BE2C (cell line): Measurements from ENCODE around the gene RBM33.

ENCODE experiments used
- DNase-seq: peaks from one replicate; pipeline ENCODE4 v3.0.0-alpha.2; 2020
- H3K27me3 ChIP-seq: fragments of 250-450 bp; sonication (Bioruptor Pico); 2 replicates; pipeline ENCODE4 v1.5.1; 2020; ENCODE audit warnings: mild to moderate bottlenecking
- H3K36me3 ChIP-seq: fragments of 250-450 bp; sonication (Bioruptor Pico); 2 replicates; pipeline ENCODE4 v1.5.1; 2020; ENCODE audit warnings: mild to moderate bottlenecking
- H3K4me1 ChIP-seq: fragments of 250-450 bp; sonication (Bioruptor Pico); 2 replicates; pipeline ENCODE4 v1.5.1; 2020
- H3K4me3 ChIP-seq: 2 replicates; pipeline ENCODE4 v1.5.1; 2011; ENCODE audit warnings: low read depth, low read length
- H3K9me3 ChIP-seq: fragments of 250-450 bp; sonication (Bioruptor Pico); 2 replicates; pipeline ENCODE4 v1.5.1; 2020
- CTCF ChIP-seq: IDR thresholded peaks from 2 replicates; pipeline ENCODE4 v1.5.1; 2012; ENCODE audit warnings: mild to moderate bottlenecking, low read depth, low read length

Gene RBM33

DNA sequence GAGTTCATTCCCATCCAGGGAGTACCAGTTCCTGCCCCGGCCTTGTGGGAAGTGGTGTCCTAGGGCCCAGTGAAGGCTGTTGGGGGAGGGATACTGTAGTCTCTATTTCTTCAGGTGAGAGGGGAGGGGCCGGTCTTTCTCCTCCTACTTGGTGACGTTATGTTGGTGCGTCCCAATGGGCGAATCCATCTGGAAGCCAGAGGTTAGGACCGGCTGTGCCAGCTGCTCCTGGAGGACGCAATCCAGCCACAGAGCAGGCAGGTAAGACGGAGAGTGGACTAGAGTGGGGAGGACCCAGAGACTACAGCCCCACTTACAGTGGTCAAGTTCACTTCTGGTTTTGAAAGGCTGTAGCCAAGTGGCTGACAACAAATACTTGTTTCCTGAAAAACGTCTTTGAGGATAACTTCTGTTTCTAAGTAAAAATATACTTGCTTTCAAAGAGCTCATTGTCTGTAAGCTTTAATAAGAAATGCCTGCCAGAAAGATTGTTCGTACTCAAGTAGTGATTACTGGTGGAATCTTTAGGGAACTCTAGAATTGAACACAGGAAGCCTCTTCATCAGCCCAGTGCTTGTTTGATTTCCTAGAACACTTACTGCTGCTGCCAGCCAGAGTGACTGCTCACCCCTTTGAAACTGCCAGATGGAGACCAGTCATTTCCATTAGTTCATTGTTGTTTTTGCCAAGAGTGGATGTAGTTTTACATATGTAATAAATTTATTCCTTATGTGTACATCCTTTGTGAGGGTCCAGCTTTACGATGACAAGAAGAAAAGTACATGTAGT, 25.4 kb downstream of the RBM33 start:
- H3K4me1 ChIP-seq: no peaks in the 10 kb centered on the region
- no peak for TF ChIP-seq CTCF
- no peaks in the 10 kb centered on the region for H3K9me3 ChIP-seq
- H3K4me3 ChIP-seq: no peak overlapping the region
- no peaks in the 10 kb centered on the region for H3K27me3 ChIP-seq
- H3K36me3 ChIP-seq: peaks cover 15% of the 10 kb centered on the region
- DNase-seq: no peak

DNA sequence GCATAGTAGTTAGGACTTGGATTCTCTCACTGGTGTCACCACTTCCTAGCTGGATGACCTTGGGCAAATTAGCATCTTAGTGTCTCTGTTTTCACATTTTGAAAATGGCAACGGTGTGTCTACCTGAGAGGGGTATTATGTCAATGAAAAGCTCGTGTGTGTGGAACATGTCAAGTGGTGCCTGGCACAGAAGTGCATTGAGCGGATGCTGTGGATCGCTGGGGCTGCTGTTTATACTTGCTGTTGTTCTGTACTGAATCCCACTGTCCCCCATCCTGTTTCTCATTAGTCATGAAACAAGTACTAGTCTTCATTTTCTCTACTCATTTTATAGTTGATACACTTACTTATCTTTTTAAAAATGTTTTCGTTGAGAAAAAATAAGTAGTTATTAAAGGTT, 26.1 kb downstream of the RBM33 start:
- peaks cover 10% of the 10 kb centered on the region for H3K36me3 ChIP-seq
- no peaks in the 10 kb centered on the region for H3K9me3 ChIP-seq
- no peak overlapping the region for H3K4me3 ChIP-seq
- DNase-seq: no peak
- H3K27me3 ChIP-seq: no peaks in the 10 kb centered on the region
- no peak for TF ChIP-seq CTCF
- H3K4me1 ChIP-seq: no peaks in the 10 kb centered on the region

GRCh38 chr7:155674556-155674955, 30.1 kb downstream of the RBM33 start:
- Histone ChIP-seq H3K27me3 (no peaks in the 10 kb centered on the region), H3K36me3 (no peaks in the 10 kb centered on the region), H3K4me3 (no peak overlapping the region), H3K9me3 (no peaks in the 10 kb centered on the region), H3K4me1 (no peaks in the 10 kb centered on the region)
- DNase-seq: no peak
- no peak for TF ChIP-seq CTCF

DNA sequence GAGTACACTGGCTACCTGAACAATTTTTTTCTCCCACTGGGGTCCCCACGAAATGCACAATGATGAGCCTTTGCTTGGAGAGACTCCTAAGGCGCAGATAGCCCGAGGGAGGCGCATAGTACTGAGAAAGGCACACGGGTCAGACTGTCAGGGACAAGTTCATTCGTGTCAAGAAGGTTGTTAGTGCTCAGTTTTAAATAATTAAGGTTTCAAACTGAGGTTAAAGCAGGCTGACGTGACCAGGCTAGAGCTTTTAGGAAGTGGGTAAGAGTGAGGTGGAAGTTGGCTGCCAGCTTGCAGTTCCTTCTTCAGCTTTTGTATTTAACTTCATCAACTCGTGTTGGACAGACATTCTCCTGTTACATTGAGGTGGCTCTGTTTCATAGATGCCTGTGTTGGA, 31.6 kb downstream of the RBM33 start:
- no peak for TF ChIP-seq CTCF
- H3K4me1 ChIP-seq: peaks cover 6% of the 10 kb centered on the region
- no peaks in the 10 kb centered on the region for H3K27me3 ChIP-seq
- peaks cover 6% of the 10 kb centered on the region for H3K36me3 ChIP-seq
- no peaks in the 10 kb centered on the region for H3K9me3 ChIP-seq
- no peak overlapping the region for H3K4me3 ChIP-seq
- DNase-seq: no peak

GRCh38 chr7:155677688-155678087, 33.2 kb downstream of the RBM33 start:
- Histone ChIP-seq H3K4me3 (no peak overlapping the region), H3K27me3 (no peaks in the 10 kb centered on the region), H3K36me3 (peaks cover 17% of the 10 kb centered on the region), H3K9me3 (no peaks in the 10 kb centered on the region), H3K4me1 (peaks cover 6% of the 10 kb centered on the region)
- TF ChIP-seq CTCF: no peak
- DNase-seq: no peak

- Histone ChIP-seq H3K4me1 (peaks cover 6% of the 10 kb centered on the region), H3K27me3 (no peaks in the 10 kb centered on the region), H3K9me3 (no peaks in the 10 kb centered on the region), H3K36me3 (peaks cover 27% of the 10 kb centered on the region), H3K4me3 (no peak overlapping the region)
- no peak for TF ChIP-seq CTCF
- no peak for DNase-seq
Observed at GRCh38 chr7:155680124-155680523, 35.7 kb downstream of the RBM33 start.
